Activated naive CD8-positive, alpha-beta T cell treated with anti-CD3 and anti-CD28 coated beads for 36 hours (primary cell): ENCODE data around the gene CPAMD8. TPM values are rescaled to one million over a fixed set of nuclear protein-coding genes. Genes with fewer than 3 reads are reported as not detected.

ENCODE experiments used
- DNase-seq: peaks from one replicate; pipeline ENCODE4 v3.0.0; 2021
- H3K27ac Mint-ChIP-seq: one replicate; pipeline ENCODE4 v1.8.0; 2022; ENCODE audit warnings: mild to moderate bottlenecking, moderate library complexity, mixed read lengths
- H3K27me3 Mint-ChIP-seq: one replicate; pipeline ENCODE4 v1.8.0; 2022; ENCODE audit warnings: mild to moderate bottlenecking, mixed read lengths
- H3K36me3 Mint-ChIP-seq: one replicate; pipeline ENCODE4 v1.8.0; 2021; ENCODE audit warnings: mild to moderate bottlenecking, mixed read lengths
- H3K4me1 Mint-ChIP-seq: one replicate; pipeline ENCODE4 v1.8.0; 2021; ENCODE audit warnings: mixed read lengths
- H3K4me3 Mint-ChIP-seq: one replicate; pipeline ENCODE4 v1.8.0; 2022; ENCODE audit warnings: mild to moderate bottlenecking, moderate library complexity, mixed read lengths
- H3K9me3 Mint-ChIP-seq: one replicate; pipeline ENCODE4 v1.8.0; 2022; ENCODE audit warnings: mixed read lengths
- total RNA-seq, 2 experiments: library from RNA; stranded (reverse); gene quantifications; one replicate each; pipeline ENCODE4 v1.2.3, GENCODE V29; 2021

The CPAMD8 gene
- total RNA-seq, 2 experiments from 2014 or later = 0.41 to 0.42 TPM

DNA sequence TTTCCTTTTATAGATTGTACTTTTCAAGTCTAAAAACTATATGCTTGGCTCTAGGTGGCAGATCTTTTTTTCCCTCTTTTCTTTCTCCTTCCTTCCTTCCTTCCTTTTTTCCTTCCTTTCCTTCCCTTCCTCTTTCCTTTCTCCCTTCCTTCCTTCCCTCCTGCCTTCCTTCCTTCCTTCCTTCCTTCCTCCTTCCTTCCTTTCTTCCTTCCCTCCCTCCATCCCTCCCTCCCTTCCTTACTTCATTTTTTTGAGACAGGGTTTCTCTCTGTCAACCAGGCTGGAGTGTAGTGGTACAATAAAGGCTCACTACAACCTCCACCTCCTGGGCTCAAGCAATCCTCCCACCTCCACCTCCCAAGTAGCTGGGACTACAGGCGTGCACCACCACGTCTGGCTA is 89.7 kb downstream of the CPAMD8 start:
- Mint-ChIP-seq H3K9me3 (peaks cover 16% of the 10 kb centered on the region), H3K27ac (no peak overlapping the region), H3K4me3 (no peak overlapping the region), H3K27me3 (no peaks in the 10 kb centered on the region), H3K4me1 (no peaks in the 10 kb centered on the region), H3K36me3 (peaks cover 2% of the 10 kb centered on the region)
- no peak for DNase-seq

DNA sequence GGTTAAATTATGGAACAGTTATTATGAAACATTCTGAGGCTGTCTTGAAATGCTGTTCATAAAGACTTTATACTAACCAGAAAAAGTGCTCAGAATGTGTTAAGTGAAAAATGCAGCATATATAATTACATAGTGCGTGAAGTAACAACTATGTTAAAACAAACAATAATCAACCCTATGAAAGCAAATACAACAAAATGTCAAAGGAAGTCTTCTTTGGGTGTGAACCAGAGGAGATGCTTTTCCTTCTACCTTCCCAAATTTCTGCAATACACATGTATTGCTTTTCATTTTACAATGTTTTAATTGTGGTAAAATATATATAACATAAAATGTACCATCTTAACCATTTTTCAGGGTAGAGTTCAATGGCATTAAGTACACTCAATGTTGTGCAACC is 92.1 kb downstream of the CPAMD8 start:
- Mint-ChIP-seq H3K27me3 (no peaks in the 10 kb centered on the region), H3K9me3 (peaks cover 16% of the 10 kb centered on the region), H3K4me1 (no peaks in the 10 kb centered on the region), H3K36me3 (peaks cover 2% of the 10 kb centered on the region), H3K4me3 (no peak overlapping the region), H3K27ac (no peak overlapping the region)
- DNase-seq = no peak

DNA sequence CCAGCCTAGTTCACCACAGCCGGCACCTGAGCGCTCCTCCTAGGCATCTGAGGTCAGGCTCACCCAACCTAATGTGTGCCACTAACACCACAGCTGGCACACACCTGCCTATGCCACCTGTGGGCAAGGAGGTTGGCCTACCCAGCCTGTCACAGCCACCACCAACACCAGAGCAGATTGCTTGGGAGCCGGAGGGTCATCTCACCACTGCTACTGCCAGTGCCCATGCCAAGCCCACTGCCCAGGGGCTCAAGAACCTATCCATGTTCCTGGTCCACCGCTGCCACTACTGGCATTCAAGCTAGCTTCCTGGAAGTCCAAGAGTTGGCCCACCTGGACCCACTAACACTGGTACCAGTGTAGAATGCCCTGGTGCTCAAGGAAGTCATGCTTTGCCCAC is 95.3 kb downstream of the CPAMD8 start:
- Mint-ChIP-seq H3K27ac (no peak overlapping the region), H3K4me3 (no peak overlapping the region), H3K36me3 (peaks cover 2% of the 10 kb centered on the region), H3K9me3 (peaks cover 21% of the 10 kb centered on the region), H3K4me1 (no peaks in the 10 kb centered on the region), H3K27me3 (peaks cover 9% of the 10 kb centered on the region)
- no peak for DNase-seq

DNA sequence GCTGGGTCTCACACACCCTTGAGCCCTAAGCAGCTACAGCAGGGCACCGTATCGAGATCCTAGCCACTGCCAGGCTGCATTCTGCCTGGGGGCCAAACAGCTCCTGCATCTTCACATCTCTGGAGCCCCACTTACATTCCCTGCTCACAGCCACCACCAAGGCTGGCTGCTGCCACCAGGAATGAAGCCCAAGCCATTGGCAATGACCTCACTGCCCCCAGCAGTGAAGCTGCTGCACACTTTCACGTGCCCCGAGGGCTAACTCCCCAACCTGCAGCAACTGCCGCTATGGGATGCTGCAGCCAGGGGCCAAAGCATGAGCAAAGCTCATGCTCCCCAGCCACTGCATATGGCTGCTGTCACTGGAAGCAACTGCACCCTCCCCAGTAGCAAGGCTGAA is 95.9 kb downstream of the CPAMD8 start:
- H3K9me3 Mint-ChIP-seq = peaks cover 21% of the 10 kb centered on the region
- H3K4me1 Mint-ChIP-seq = no peaks in the 10 kb centered on the region
- H3K36me3 Mint-ChIP-seq = peaks cover 2% of the 10 kb centered on the region
- H3K27ac Mint-ChIP-seq = no peak overlapping the region
- no peak overlapping the region for H3K4me3 Mint-ChIP-seq
- DNase-seq = no peak
- H3K27me3 Mint-ChIP-seq = peaks cover 9% of the 10 kb centered on the region

DNA sequence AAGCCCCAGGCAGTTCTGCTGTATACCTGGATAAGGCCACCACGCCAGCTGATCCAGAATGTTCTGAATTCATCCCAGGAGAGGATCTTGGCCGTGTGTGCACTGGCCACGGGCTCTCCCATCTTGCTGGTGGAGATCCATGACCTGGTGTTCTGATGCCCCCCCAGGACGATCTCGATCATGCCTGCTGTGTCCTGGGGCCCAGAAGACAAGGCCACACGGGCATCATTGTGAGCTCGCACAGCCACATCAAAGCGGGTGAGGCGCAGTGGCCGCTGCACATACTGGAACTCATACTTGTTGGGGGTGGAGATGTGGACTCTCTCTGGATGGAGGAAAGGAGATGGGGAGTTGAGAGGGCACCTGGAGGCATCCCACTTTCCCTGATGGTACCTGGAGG is 97.7 kb downstream of the CPAMD8 start:
- H3K4me3 Mint-ChIP-seq = no peak overlapping the region
- peaks cover 16% of the 10 kb centered on the region for H3K9me3 Mint-ChIP-seq
- DNase-seq = no peak
- H3K27me3 Mint-ChIP-seq = peaks cover 9% of the 10 kb centered on the region
- H3K4me1 Mint-ChIP-seq = no peaks in the 10 kb centered on the region
- no peaks in the 10 kb centered on the region for H3K36me3 Mint-ChIP-seq
- no peak overlapping the region for H3K27ac Mint-ChIP-seq

DNA sequence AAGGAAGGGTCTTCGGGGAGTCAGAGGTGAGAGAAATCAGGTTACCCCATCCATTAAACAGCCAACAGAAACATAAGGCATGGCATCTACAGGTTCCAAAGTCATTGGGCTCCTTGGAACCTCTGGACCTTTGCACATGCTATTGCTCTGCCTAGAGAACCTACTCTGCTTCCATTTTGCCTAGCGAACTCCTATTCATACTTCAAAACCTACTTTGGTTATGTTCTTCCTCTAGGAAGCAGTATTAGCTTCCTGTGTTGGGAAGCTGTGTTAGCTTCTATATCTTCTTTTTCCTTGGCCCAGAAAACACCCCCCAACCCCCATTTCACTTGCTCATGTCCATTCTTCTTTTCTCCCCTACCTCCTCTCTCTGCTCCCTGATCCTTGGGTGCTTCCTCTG is 98.3 kb downstream of the CPAMD8 start:
- Mint-ChIP-seq H3K4me1 (no peaks in the 10 kb centered on the region), H3K36me3 (no peaks in the 10 kb centered on the region), H3K27ac (no peak overlapping the region), H3K27me3 (peaks cover 9% of the 10 kb centered on the region), H3K4me3 (no peak overlapping the region), H3K9me3 (peaks cover 11% of the 10 kb centered on the region)
- no peak for DNase-seq

DNA sequence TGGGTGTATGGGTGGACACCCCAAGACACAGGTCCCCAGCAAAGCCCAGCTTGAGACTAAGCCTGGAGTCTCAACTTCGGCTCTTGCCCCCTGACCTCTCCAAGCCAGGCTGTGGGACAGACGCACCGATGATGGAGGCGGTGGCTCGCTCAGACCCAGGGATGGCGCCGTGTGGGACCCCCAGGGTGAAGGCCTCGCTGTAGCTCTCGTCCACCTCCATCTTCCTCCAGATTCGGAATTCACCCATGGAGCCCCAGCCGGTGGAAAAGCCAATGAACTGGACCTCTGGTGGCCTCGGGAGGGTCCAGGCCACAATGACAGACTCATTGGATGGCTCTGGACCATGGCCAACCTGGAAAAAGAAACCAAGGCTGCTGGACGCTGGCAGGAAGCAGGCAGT is 98.7 kb downstream of the CPAMD8 start:
- Mint-ChIP-seq H3K9me3 (peaks cover 10% of the 10 kb centered on the region), H3K27me3 (peaks cover 9% of the 10 kb centered on the region)

DNA sequence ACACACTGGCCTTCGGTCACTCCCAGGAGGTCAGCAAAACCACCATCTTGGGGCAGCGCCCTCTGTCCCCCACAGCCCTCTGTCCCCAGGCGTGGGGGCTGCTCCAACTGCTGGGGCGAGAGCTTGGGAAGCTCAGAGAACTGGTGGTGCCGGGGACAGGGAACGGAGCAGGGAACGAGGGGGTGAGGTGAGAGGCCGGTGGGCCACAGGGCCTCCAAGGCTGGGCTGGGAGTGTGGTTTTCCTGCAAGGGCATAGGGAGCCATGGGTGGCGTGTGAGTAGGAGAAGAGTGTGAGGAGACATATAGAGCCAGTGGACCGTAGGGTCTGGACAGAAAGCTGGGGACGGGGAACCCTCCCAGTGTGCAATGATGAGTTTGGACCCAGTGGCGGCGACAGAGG is 103.7 kb downstream of the CPAMD8 start:
- no peak overlapping the region for H3K27ac Mint-ChIP-seq
- H3K9me3 Mint-ChIP-seq = peaks cover 12% of the 10 kb centered on the region
- H3K4me3 Mint-ChIP-seq = no peak overlapping the region
- no peaks in the 10 kb centered on the region for H3K36me3 Mint-ChIP-seq
- no peaks in the 10 kb centered on the region for H3K4me1 Mint-ChIP-seq
- H3K27me3 Mint-ChIP-seq = peaks cover 1% of the 10 kb centered on the region
- no peak for DNase-seq

More for the DNA sequence above, 98.7 kb downstream of the CPAMD8 start:
- Mint-ChIP-seq H3K4me1 (no peaks in the 10 kb centered on the region), H3K4me3 (no peak overlapping the region), H3K27ac (no peak overlapping the region), H3K36me3 (no peaks in the 10 kb centered on the region)
- no peak for DNase-seq

DNA sequence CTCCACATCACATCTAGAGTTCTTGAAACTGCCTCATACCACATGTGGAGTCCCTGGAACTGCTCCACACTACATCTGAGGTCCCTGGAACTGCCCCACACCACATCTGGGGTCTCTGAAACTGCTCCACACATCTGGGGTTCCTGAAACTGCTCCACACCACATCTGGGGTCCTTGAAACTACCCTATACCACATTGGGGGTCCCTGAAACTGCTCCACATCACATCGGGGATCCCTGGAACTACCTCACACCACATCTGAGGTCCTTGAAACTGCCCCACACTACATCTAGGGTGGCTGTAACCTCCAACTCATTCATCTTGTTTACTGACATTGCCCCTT is 104.0 kb downstream of the CPAMD8 start:
- Mint-ChIP-seq H3K9me3 (peaks cover 12% of the 10 kb centered on the region), H3K27ac (peak overlapping the region; percentile 30)

DNA sequence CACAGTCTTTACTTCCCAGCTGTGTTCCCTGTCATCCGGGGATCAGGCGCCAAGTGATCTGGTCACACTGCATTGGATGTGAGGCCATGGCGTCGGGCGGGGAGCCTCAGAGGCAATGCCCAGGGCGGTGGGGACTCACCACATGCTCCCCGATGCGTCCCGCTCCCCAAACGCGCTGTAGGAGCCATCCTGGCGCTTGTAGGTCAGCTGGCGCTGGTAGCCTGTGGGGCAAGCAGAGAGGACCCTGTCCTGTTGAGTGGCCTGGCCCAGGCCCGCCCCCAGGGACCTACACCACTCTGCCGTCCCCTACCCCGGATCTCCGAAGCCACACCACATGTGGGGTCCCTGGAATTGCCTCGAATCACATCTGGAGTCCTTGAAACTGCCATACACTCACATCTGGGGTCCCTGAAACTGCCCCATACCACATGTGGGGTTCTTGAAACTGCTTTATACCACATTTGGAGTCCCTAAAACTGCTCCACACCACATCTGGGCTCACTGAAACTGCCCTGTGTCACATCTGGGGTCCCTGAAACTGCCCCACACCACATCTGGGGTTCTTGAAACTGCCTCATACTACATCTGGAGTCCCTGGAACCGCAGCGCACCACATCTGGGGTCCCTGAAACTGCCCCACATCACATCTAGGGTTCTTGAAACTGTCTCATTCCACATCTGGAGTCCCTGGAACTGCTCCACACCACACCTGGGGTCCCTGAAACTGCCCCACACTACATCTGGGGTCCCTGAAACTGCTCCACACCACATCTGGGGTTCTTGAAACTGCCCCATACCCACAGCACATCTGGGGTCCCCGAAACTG is 104.6 kb downstream of the CPAMD8 start:
- no peak for DNase-seq
- Mint-ChIP-seq H3K27ac (peak overlapping the region; percentile 30), H3K36me3 (no peaks in the 10 kb centered on the region), H3K9me3 (peaks cover 12% of the 10 kb centered on the region), H3K4me1 (no peaks in the 10 kb centered on the region), H3K27me3 (peaks cover 4% of the 10 kb centered on the region), H3K4me3 (no peak overlapping the region)

More for the DNA sequence above, 104.0 kb downstream of the CPAMD8 start:
- DNase-seq = no peak
- no peaks in the 10 kb centered on the region for H3K36me3 Mint-ChIP-seq
- no peak overlapping the region for H3K4me3 Mint-ChIP-seq
- no peaks in the 10 kb centered on the region for H3K4me1 Mint-ChIP-seq
- no peaks in the 10 kb centered on the region for H3K27me3 Mint-ChIP-seq

DNA sequence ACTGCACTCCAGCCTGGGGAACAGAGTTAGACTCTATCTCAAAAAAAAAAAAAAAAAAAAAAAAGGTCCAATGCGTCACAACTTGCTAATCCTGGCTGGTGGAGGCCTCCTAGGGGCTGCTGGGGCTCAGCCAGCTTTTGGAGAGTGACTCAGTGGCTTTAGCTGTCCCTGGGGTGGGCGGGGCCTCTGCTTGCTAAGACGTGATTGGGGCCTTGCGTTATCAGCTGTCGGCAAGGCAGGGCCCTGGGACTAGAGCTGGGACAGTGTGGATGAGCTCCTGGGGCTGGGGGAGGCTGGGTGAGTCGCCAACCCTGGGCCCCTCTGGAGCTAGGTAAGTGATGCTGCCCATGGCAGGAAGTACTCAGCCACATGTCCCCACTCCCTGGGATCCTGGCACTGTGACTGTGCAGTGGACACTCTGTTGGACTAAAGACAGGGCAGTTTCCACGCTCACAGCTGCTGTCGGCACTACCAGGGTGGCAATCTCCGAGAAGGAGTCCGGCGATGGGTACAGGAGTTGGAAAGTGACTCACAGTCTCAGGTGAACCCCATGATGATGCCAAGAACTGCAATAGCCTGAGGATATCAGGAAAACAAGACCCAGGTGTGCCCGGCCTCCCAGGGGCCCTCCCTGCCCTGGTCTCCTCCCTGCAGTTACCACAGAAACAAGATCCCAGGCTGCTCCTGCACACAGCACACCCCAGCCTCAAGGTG is 105.6 kb downstream of the CPAMD8 start:
- Mint-ChIP-seq H3K36me3 (no peaks in the 10 kb centered on the region), H3K9me3 (peaks cover 7% of the 10 kb centered on the region), H3K4me1 (no peaks in the 10 kb centered on the region), H3K27me3 (peaks cover 4% of the 10 kb centered on the region), H3K4me3 (no peak overlapping the region), H3K27ac (no peak overlapping the region)
- no peak for DNase-seq

DNA sequence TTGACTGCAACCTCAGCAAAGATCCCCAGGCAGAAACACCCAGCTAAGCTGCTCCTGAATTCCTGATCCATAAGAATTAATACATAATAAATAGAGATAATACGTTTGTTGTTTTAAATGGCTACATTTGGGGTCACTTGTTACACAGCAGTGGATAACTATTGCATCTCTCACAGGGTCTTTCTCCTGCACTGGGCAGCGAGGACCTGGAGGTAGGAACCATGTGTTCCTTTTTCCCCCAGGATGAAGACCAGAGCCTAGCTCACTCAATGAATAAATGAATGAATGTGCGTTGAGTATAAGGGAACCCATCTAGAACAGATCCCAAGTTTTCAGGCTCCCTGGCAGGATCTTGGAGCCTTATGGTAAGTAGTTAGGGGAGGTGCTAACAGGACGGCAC is 107.1 kb downstream of the CPAMD8 start:
- no peak overlapping the region for H3K4me3 Mint-ChIP-seq
- H3K27ac Mint-ChIP-seq = no peak overlapping the region
- H3K9me3 Mint-ChIP-seq = peaks cover 5% of the 10 kb centered on the region
- H3K36me3 Mint-ChIP-seq = no peaks in the 10 kb centered on the region
- peaks cover 4% of the 10 kb centered on the region for H3K27me3 Mint-ChIP-seq
- no peaks in the 10 kb centered on the region for H3K4me1 Mint-ChIP-seq
- no peak for DNase-seq

DNA sequence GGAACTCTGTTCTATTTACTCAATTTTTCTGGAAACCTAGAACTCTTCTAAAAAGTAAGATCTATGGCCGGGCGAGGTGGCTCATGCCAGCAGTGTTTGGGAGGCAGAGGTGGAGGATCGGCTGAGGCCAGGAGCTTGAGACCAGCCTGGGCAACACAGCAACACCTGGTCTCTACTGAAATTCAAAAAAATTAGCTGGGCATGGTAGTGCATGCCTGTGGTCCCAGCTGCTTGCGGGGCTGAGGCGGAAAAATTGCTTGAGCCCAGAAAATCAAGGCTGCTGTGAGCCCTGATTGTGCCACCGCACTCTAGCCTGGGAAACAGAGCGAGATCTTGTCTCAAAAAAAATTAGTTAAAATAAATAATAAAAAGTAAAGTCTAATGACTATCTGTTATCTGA is 109.2 kb downstream of the CPAMD8 start:
- peaks cover 21% of the 10 kb centered on the region for H3K9me3 Mint-ChIP-seq
- H3K27ac Mint-ChIP-seq = no peak overlapping the region
- H3K4me3 Mint-ChIP-seq = no peak overlapping the region
- H3K27me3 Mint-ChIP-seq = peaks cover 4% of the 10 kb centered on the region
- no peaks in the 10 kb centered on the region for H3K4me1 Mint-ChIP-seq
- no peak for DNase-seq
- peaks cover 9% of the 10 kb centered on the region for H3K36me3 Mint-ChIP-seq

DNA sequence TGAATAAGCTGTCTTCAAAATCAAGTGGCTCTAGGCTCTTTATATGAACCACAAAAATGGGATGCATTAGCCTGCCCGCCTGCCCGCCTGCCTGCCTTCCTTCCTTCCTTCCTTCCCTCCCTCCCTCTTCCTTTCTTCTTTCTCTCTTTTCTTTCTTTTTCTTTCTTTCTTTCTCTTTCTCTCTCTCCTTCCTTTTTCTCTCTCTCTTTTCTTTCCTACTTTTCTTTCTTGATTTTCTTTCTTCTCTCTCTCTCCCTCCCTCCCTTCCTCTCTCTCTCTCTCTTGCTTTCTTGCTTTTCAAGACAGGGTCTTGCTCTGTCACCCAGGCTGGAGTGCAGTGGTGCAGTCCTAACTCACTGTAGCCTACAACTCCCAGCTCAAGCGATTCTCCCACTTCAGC is 110.9 kb downstream of the CPAMD8 start:
- peaks cover 11% of the 10 kb centered on the region for H3K36me3 Mint-ChIP-seq
- DNase-seq = no peak
- no peak overlapping the region for H3K4me3 Mint-ChIP-seq
- H3K4me1 Mint-ChIP-seq = no peaks in the 10 kb centered on the region
- H3K27ac Mint-ChIP-seq = no peak overlapping the region
- H3K27me3 Mint-ChIP-seq = peaks cover 4% of the 10 kb centered on the region
- H3K9me3 Mint-ChIP-seq = peaks cover 24% of the 10 kb centered on the region

DNA sequence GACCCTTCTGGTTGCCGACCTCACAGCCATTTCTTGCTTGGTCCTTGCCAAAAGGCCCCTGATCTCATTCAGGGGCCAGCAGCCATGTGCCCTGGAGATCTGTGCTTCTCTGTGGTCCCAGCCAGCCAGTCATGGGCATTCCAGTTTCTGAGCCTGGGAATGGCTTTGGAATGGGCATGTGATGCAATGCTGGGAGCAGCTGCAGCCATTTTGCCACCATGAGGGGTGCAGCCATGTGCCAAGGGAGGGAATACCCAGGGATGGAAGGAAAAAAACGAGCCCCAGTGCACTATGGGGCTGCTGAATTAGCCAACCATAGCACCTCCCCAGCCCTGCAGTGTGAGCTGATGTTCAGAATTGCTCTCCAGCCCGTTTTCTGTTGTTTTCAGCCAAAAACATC is 111.5 kb downstream of the CPAMD8 start:
- DNase-seq = no peak
- Mint-ChIP-seq H3K4me1 (no peaks in the 10 kb centered on the region), H3K4me3 (no peak overlapping the region), H3K9me3 (peaks cover 24% of the 10 kb centered on the region), H3K27ac (no peak overlapping the region), H3K36me3 (peaks cover 11% of the 10 kb centered on the region), H3K27me3 (peaks cover 4% of the 10 kb centered on the region)

DNA sequence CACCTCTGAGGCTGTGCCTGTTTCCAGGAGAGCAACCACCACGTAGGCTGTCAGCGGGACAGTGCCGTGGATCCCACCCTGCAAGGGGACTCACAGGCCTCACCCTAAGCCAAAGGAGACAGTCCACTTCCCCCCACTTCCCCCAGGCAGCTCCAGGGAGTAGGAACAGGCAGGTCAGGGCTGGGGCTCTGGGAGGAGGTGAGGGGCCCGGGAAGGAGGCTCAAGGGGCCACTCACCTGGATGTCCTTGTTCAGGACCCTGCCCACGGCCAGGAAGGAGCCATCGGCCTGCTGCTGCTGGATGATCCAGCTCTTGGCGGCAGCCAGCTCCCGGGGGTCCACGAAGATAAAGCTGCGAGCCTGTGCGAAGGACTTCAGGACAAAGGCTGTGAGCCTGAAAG is 112.2 kb downstream of the CPAMD8 start:
- Mint-ChIP-seq H3K4me1 (no peaks in the 10 kb centered on the region), H3K27me3 (peaks cover 4% of the 10 kb centered on the region), H3K9me3 (peaks cover 24% of the 10 kb centered on the region), H3K4me3 (no peak overlapping the region), H3K27ac (no peak overlapping the region), H3K36me3 (peaks cover 11% of the 10 kb centered on the region)
- DNase-seq = no peak
